GM12865 (cell line): ENCODE measurements around the gene RAB3IL1.

Experiments
- DNase-seq: peaks from one replicate; pipeline ENCODE4 v3.0.0; 2010; ENCODE audit warnings: low read depth
- H3K4me3 ChIP-seq: 2 replicates; pipeline ENCODE4 v1.5.1; 2011; ENCODE audit warnings: mild to moderate bottlenecking, low read depth, low read length, control low read depth
- TF ChIP-seq, protein P1 (sequence below): IDR thresholded peaks from 2 replicates; pipeline ENCODE4 v1.5.1; 2011; ENCODE audit warnings: low read length, control low read depth, low read depth, inconsistent platforms; ENCODE audit not compliant: insufficient read depth; ENCODE audit errors: missing control alignments

RAB3IL1 gene

DNA sequence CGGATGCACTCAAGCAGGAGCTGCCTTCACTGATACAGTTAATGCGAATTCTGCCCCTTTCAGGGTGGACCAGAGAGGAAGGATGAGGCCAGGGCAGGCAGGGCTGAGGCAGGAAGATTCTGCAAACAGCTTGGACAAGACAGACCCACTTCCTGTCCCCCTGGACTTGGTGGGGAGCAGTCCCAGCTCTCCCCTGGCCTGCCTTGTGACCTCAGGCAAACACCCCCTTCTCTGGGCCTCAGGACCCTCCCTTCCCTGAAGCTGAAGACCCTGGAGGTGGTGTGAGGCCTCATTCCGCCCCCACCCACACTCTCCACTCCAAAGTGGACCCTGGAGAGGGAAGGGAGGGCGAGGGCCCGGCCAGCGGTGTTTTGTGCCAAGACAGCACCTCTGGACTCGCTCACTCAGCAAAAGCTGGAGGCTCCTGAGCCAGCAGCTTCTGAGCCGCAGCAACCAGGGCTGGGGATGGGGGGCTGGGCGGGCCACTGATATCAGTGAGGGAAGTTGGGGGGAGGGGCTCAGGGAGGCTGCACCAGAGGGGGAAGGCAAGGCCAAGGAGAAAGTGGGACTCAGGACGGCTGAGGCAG, 8.5 kb downstream of the RAB3IL1 start:
- TF ChIP-seq, protein P1, sequence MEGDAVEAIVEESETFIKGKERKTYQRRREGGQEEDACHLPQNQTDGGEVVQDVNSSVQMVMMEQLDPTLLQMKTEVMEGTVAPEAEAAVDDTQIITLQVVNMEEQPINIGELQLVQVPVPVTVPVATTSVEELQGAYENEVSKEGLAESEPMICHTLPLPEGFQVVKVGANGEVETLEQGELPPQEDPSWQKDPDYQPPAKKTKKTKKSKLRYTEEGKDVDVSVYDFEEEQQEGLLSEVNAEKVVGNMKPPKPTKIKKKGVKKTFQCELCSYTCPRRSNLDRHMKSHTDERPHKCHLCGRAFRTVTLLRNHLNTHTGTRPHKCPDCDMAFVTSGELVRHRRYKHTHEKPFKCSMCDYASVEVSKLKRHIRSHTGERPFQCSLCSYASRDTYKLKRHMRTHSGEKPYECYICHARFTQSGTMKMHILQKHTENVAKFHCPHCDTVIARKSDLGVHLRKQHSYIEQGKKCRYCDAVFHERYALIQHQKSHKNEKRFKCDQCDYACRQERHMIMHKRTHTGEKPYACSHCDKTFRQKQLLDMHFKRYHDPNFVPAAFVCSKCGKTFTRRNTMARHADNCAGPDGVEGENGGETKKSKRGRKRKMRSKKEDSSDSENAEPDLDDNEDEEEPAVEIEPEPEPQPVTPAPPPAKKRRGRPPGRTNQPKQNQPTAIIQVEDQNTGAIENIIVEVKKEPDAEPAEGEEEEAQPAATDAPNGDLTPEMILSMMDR, result no peak
- no peak for DNase-seq
- H3K4me3 ChIP-seq, result no peak overlapping the region

DNA sequence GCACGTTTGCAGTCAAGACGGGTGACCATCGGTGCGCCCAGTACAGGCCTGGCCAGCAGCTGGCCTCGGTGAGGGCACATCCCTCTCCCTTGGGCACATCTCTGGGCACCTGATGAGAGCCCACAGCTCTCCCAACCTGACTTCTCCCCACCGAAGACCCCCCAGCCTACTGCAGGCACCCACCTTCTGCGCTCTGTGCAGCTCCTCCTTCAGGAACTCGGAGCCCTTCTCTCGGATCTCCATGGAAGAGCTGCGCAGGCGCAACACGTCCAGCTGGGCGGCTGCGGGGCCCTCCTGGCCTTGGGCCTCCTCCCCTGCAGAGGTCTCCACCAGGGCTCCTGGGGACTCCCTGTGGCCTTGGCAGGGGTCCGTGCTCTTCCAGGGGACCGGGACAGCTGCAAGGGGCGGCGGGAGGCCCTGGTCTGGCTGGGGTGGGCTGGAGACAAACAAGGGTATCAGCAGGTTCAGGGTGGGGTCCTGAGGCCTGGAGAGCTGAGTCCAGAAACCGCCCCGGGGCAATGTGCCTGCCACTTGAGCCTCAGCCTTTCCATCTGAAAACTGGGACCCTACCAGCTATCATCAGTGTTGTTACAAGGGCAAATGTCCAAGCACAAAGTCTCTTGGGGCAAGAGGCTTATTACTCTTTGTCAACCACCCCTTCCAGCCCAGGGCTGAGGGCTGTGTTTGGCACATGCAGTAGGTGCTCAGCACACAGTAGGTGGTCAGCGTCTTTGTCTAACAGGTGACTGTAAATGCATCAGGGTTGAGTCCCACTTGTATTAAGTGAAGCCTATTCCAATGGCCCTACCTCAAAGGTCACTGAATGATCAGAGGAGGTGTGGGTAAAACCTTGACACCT, 9.3 kb downstream of the RAB3IL1 start:
- TF ChIP-seq, protein P1, result no peak
- no peak for DNase-seq
- H3K4me3 ChIP-seq, result no peak overlapping the region

DNA sequence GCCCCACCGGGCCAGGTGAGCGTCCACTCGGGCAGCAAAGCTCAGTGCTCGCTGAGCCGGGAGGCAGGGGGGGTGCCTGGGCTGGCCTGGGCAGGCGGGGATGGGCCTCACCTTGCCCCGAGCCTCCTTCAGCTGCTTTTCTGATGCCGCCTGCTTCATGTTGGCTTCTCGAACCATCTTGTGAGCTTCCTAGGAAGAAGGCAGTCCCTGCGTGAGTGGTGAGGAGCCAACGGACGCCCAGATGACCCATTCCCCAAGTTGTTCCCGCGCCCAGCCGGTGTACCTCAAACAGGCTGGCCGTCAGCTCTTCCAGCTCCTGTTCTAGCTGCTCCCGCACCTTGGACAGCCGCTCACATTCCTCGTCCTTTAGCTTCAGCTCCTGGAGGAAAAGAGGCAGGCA, 10.1 kb downstream of the RAB3IL1 start:
- TF ChIP-seq, protein P1, result no peak
- no peak for DNase-seq
- H3K4me3 ChIP-seq, result no peak overlapping the region

DNA sequence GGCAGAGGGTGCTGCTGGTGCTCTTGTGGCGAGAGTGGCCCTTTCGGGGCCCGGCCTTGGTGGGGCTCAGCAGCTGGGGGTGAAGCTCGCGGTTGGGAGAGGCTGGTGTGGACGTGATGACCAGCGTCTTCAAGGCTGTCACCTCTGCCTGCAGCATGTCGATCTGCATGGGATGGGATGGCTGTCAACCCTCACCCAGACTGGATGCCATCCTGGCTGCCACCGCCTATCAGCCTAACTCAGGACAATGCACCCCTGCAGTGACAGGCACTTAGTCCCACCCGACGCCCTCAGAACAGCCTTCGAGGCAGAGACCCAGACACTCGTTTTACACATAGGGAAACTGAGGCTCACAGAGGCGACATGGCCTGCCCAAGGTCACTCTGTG, 10.8 kb downstream of the RAB3IL1 start:
- TF ChIP-seq, protein P1, result no peak
- no peak overlapping the region for H3K4me3 ChIP-seq

DNA sequence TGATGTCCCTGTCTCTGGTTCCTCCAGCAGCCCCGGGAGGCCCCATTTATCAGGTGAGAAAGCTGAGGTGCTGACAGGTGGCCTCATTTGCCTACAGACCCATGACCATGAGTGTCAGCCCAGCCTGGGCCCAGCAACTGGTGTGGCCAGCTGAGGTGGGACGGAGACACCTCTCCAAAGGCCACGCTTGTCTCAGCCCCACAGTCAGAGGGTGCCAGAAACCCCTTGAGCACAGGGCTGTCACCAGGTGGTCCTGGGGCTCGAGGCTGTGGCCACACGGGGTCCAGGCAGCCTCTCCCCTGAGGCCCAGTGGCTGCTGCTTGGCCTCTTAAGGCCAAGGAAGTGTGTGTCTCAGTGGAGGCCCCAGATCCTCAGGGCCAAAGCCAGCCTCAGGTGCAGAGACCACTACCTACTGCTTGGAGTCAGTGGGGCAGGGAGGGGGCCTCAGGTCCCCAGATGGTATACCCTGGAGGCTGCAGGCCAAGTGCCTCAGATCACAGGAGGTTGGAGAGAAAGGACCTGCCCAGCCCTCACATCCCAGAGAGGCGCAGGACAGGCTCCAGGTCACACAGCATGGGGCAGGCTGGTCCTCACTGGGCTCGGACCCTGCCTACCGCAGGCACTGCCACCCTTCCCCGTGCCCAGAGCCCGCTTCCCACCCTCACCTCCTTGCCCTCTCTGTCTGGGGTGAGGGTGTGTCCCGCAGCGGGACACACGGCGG, 11.4 kb downstream of the RAB3IL1 start:
- DNase-seq, result no peak
- H3K4me3 ChIP-seq, result no peak overlapping the region
- TF ChIP-seq, protein P1, result no peak

More for the DNA sequence above, 10.8 kb downstream of the RAB3IL1 start:
- DNase-seq, result no peak

DNA sequence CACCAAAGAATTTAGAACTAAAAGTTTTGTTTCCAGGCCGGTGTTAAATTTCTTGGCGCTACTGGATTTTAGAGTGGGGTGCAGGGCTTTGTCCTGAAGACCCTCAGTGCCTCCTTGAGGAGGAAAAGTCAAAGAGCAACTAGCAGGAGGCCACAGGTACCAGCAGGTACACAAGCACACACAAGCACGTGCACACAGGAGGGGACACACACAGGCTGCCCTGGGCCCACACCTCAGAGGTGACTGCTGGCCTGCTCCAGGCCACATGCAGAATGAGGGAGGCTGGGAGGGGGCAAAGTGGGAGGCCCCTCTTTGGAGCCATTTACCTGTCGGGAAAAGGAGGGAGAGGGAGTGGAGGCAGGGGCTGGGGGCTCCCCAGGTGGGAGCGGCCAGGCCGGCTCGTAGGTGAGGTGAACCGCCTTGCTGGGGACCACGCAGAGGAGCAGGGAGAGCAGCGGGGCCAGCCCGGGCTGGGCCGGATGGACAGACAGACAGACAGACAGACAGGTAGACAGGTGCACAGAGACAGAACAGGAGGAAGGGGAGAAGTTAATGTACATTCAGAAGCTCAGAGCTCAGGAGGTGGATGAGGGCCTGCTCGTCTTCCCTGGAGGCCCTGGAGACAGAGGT, 12.2 kb downstream of the RAB3IL1 start:
- TF ChIP-seq, protein P1, result no peak
- DNase-seq, result no peak
- H3K4me3 ChIP-seq, result no peak overlapping the region
